Measurements from ENCODE around the gene MYT1. TPM values are rescaled to one million over a fixed set of nuclear protein-coding genes. Genes with fewer than 3 reads are reported as not detected.

Gene MYT1
- total RNA-seq, 1 donor from 2014 or later = not detected

DNA sequence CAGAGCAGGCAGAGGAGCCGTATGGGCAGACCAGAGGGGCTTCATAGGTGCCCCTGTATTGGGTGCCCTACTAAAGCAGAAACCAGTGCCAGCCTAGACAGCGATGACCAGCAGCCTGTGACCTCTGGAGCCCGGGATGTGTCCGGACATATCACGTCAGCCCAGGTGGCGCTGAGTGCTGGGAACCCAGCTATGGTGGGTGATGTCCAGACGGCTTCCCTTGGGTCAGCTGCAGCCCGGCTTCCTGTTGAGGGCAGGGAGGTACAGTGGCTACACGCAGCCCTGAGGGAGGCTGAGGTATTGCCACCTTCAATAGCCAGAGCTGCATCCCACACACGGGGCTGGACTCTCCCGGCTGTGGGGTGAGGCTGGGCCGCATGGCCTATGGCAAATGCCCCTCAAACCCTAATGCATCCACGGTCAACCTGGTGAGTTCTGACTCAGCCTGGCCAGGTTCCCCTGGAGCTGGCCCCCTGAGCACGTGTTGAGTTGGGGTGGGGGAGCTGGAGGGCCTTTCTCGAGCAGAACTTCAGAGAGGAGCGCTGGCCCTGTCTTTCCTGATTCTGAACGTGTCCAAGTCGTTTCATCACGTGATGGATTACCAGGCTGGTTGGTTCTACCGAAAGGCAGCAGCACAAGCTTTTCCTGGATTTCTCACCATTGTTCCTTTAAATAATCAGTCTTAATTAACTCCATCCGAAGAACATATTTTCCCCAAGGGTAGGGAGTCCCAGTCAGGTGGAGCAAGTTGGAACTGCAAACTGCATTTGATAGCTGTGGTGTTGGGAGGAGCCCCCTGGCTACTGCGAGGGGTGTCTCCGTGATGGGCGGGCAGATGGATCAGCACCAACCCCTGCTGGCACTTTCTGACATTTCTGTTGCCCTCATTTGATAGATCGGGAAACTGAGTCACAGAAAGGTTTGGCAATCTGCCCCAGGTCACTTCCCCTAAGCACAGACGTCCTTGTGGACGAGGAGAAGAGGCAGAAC is 7.1 kb upstream of the MYT1 start:
- peak; percentile 40 for FAIRE-seq
- TF ChIP-seq, protein P1, sequence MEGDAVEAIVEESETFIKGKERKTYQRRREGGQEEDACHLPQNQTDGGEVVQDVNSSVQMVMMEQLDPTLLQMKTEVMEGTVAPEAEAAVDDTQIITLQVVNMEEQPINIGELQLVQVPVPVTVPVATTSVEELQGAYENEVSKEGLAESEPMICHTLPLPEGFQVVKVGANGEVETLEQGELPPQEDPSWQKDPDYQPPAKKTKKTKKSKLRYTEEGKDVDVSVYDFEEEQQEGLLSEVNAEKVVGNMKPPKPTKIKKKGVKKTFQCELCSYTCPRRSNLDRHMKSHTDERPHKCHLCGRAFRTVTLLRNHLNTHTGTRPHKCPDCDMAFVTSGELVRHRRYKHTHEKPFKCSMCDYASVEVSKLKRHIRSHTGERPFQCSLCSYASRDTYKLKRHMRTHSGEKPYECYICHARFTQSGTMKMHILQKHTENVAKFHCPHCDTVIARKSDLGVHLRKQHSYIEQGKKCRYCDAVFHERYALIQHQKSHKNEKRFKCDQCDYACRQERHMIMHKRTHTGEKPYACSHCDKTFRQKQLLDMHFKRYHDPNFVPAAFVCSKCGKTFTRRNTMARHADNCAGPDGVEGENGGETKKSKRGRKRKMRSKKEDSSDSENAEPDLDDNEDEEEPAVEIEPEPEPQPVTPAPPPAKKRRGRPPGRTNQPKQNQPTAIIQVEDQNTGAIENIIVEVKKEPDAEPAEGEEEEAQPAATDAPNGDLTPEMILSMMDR (IDR thresholded peaks at IDR 0.05; ENCODE audit: insufficient read depth, low read length, severe bottlenecking) = no peak
- no peak overlapping the region for H3K4me3 ChIP-seq (ENCODE audit: low read depth, low read length)
- H3K27me3 ChIP-seq (ENCODE audit: control insufficient read depth, insufficient read depth, low read length) = peaks cover 7% of the 10 kb centered on the region
- H3K36me3 ChIP-seq (ENCODE audit: control insufficient read depth, insufficient read depth, low read length) = no peaks in the 10 kb centered on the region
- DNase-seq (ENCODE audit: low read depth) = no peak

DNA sequence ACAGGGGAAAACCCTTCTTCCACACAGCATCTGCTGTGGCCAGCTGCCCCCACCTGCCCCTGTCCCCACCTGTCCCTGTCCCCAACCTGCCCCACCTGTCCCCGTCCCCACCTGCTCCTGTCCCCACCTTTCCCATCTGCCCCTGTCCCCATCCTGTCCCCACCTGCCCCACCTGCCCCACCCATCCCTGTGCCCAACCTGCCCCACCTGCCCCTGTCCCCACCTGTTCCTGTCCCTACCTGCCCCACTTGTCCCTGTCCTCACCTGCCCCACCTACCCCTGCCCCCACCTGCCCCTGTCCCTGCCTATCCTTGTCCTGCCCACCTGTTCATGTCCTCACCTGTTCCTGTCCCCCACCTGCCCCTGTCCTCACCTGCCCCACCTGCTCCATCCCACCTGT is 6.4 kb upstream of the MYT1 start:
- DNase-seq (ENCODE audit: low read depth) (no peak), FAIRE-seq (no peak)
- H3K27me3 ChIP-seq (ENCODE audit: control insufficient read depth, insufficient read depth, low read length) = peaks cover 10% of the 10 kb centered on the region
- TF ChIP-seq, protein P1 (IDR thresholded peaks at IDR 0.05; ENCODE audit: insufficient read depth, low read length, severe bottlenecking) = no peak
- no peak overlapping the region for H3K4me3 ChIP-seq (ENCODE audit: low read depth, low read length)
- no peaks in the 10 kb centered on the region for H3K36me3 ChIP-seq (ENCODE audit: control insufficient read depth, insufficient read depth, low read length)

DNA sequence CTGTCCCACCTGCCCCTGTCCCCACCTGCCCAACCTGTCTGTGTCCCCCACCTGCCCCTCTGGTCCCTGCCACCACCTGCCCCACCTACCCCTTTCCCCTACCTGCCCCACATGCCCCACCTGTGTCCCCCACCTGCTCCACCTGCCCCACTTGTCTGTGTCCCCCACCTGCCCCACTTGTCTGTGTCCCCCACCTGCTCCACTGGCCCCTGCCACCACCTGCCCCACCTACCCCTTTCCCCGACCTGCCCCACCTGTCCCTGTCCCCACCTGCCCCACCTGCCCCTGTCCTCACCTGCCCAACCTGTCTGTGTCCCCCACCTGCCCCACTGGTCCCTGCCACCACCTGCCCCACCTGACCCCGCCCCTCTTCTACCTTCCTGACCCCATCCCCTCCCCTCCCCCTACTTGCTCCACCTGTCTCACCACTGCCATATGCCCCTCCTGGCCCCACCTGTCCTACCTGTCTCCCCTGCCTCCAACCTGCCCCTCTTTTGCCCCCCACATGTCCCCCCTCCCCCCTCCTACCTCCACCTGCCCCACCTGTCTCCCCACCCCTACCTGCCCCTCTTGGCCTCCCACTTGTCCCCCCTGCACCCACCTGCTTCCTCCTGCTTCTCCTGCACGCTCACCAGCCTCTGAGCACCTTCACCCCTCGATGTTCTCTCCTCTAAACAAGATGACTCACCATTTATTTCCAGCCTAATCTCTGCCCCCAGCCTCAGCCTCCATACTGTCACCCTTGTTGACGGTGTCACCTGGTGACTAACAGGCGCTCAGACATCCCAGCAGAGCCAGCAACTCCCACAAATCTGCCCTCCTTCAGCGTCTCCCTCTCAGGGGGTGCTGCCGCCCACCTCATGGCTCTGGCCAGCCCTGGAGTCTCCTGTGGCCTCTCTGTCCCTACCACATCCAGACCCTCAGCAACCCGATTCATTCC is 5.6 kb upstream of the MYT1 start:
- TF ChIP-seq, protein P1 (IDR thresholded peaks at IDR 0.05; ENCODE audit: insufficient read depth, low read length, severe bottlenecking) = no peak
- Histone ChIP-seq H3K36me3 (ENCODE audit: control insufficient read depth, insufficient read depth, low read length) (no peaks in the 10 kb centered on the region), H3K4me3 (ENCODE audit: low read depth, low read length) (no peak overlapping the region), H3K27me3 (ENCODE audit: control insufficient read depth, insufficient read depth, low read length) (peaks cover 10% of the 10 kb centered on the region)
- DNase-seq (ENCODE audit: low read depth) (no peak), FAIRE-seq (no peak)

DNA sequence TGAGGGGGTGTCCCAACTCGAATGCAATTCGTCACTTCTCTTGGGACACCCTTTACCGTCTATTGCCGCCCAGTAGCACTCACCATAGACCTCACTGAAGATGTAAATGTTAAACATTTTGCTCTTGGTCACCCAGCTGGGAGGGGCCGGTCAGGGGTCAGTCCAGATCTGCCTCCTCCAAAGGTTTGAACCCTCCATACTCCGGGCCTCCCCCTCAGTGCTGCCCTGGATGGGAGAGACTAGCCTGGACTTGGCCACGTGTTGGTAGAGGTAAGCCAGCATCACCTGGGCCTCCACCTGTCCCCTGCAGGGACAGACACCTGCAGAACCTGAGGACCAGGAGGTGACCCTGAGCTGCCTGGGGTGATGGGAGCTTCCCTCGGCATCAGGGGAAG is 5.0 kb upstream of the MYT1 start:
- TF ChIP-seq, protein P1 (IDR thresholded peaks at IDR 0.05; ENCODE audit: insufficient read depth, low read length, severe bottlenecking) = no peak
- Histone ChIP-seq H3K27me3 (ENCODE audit: control insufficient read depth, insufficient read depth, low read length) (peaks cover 10% of the 10 kb centered on the region), H3K36me3 (ENCODE audit: control insufficient read depth, insufficient read depth, low read length) (no peaks in the 10 kb centered on the region), H3K4me3 (ENCODE audit: low read depth, low read length) (no peak overlapping the region)
- DNase-seq (ENCODE audit: low read depth) = no peak
- no peak for FAIRE-seq

DNA sequence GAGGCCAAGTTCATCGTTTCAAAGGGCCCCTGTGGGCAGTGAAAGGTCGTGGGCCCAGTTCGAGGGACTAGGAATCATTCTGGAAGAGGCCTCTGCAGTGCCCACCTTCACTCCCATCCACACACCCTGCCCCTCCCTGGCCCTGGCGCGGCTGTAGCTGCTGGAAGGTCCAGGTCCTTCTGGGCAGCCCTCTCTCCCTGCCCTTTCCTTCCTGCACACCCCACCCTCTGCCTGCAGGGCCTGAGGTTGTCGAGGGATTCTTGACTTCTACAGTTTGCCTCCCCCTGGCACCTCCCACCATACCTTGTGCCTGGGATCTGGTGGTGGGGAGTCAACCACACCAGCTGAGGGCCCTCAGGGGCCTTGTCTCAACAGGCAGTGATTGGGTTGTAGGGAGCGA is 4.5 kb upstream of the MYT1 start:
- Histone ChIP-seq H3K27me3 (ENCODE audit: control insufficient read depth, insufficient read depth, low read length) (peaks cover 10% of the 10 kb centered on the region), H3K36me3 (ENCODE audit: control insufficient read depth, insufficient read depth, low read length) (no peaks in the 10 kb centered on the region), H3K4me3 (ENCODE audit: low read depth, low read length) (no peak overlapping the region)
- TF ChIP-seq, protein P1 (IDR thresholded peaks at IDR 0.05; ENCODE audit: insufficient read depth, low read length, severe bottlenecking) = no peak
- no peak for DNase-seq (ENCODE audit: low read depth)
- FAIRE-seq = no peak
